Loucy (cell line): Measurements from ENCODE around the gene EBF3.

Experiments used
- CTCF ChIP-seq: fragments of 200-600 bp; sonication (generic); conservative IDR thresholded peaks from 2 replicates; pipeline ENCODE4 v1.5.1; 2014; ENCODE audit warnings: mild to moderate bottlenecking, antibody characterized with exemption, low read length
- EZH2phosphoT487 ChIP-seq: fragments of 200-600 bp; IDR thresholded peaks from 2 replicates; pipeline ENCODE4 v1.6.1; 2018; ENCODE audit warnings: antibody characterized with exemption, mild to moderate bottlenecking, moderate library complexity, borderline replicate concordance

- no peak for TF ChIP-seq CTCF
- TF ChIP-seq EZH2phosphoT487 = no peak
These were observed 130.6 kb downstream of the EBF3 start for GRCh38 chr10:129833468-129833950.
